H1 (cell line): ENCODE data around the gene TMX2.

Experiments used
- SAP30 ChIP-seq: fragments of 300-600 bp; sonication (generic); IDR thresholded peaks from 2 replicates; pipeline ENCODE4 v1.7.1; 2012; ENCODE audit warnings: low read length, moderate library complexity, mild to moderate bottlenecking, inconsistent platforms; ENCODE audit not compliant: insufficient read depth, insufficient replicate concordance
- SRF ChIP-seq: IDR thresholded peaks from 2 replicates; pipeline ENCODE4 v1.6.1; 2011; ENCODE audit warnings: mild to moderate bottlenecking, low read depth, low read length, moderate library complexity

DNA sequence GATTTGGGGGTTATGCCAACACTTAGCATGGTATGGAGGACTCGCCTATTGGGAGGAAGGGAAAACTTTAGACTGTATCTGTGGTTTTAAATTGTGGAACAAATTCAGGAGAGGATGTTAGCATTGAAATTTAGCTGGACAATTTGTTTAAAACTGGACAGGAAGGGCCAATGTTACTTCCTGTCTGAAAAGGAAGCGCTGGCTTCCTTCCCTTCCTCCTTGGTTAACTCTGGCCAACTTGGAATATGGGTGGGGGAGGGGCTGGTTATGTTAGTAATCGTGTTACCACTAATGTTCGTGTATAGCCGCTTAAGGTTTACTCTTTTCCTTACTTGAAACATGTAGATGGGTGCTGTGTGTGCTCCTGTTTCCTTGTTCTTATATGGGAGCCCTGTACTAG is 63.1 kb downstream of the TMX2 start:
- no peak for TF ChIP-seq SRF
- TF ChIP-seq SAP30: no peak
